HUDEP-2 (cell line): ENCODE data around the gene CCDC78.
A peak's percentile ranks its signal among the peaks of the same experiment; 100 is the strongest.

ENCODE experiments used
- DNase-seq, 76 experiments: peaks; one replicate each; lab custom pipeline; 2025; ENCODE audit not compliant: unreplicated experiment in 76 of 76; lab: John Stamatoyannopoulos, UW

The CCDC78 gene

DNA sequence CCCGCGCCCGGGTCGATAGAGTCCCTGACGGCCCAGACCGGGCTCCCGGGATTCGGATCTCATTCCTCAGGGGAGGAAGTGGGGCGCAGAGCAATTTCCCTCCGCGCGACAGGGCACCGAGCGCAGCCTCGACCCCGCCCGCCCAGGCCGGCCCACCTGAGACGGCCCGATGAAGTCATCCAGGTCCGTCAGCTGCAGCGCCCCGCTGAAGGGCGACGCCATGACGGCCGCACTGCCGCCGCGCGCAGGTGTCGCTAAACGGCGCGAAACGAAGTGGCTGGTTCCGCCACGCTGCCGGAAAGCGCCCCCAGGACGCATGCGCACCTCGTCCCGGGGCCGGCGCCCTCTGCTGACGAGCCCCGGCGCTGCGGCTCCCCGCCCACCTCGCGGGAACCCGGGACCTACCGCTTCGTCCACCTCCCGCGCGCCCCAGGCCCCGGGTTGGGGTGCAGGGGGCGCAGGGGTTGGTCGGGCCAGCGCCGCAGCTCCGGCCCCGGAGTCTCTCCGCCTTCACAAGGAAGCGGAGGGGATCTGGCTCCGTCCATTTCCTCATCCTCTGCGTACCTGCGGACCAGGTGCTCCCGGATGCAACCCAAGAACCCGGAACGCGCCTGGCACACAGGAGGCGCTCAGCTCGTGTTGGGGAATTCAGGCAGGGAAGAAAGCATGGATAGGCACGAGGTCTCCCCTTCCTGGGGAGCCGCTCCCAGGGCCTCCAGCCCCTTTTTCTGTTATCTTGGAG lies 14.7 kb upstream of the CCDC78 start, which contains the start of gene CIAO3:
Gene CIAO3 (minus strand): TSS at position 234 of the 742 bp plus-strand sequence. CDS start 12 bp downstream, at position 222.
- peak in 73 of 76 experiments; percentile 20 to 91 (median 79) for DNase-seq

GRCh38 chr16:740459-740763 lies 14.2 kb upstream of the CCDC78 start:
- DNase-seq: peak in 1 of 76 experiments; percentile 39

- DNase-seq: no peak
Measured at GRCh38 chr16:739560-740458, 13.6 kb upstream of the CCDC78 start.

DNA sequence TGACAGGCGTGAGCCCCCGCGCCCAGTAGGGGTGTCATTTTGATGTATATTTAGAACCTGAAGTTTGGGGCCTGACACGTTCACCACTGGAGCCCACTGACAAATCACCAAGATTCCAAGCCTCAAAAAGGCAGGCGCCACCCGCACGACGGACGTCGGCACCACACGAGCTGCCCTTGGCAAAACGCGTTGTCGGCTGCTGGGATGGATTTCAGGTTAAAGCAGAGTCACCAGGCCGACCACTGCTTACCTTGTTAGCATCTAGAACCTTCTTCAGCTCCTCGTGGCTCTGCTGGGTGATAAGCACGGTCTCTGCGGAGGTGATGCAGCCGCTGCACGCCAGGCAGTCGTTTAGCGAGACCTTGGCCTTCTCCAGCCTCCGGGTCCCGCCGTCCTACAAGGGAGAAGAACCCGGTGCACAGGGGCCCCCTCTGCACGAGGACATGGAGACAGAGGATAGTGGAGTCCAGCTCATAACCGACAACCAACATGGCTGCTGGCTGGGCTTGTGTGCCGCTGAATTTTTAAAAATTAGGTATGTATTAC lies 10.8 kb upstream of the CCDC78 start:
- DNase-seq: no peak

DNA sequence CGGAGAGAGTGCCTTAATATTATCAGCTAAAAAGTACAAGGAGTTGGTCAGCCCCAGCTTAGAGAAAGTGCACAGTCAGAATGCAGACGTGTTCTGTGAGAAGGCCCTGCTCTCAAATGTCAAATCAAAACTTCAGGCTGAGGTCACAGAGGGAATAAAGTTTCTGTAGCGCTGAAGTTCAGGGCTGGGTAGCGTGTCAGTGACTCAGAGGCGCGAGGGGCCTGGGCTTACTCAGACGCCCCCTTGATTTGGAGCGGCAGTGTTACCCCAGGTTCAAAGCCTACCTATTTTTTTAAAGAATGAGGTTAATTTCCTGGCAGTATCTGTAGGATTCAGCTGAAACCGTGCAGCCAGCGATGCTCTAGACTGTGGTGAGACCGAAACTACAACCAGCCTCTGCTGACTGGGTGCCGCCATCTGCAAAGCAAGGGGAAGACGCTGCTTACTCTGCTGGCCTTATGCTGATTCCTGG lies 9.8 kb upstream of the CCDC78 start:
- no peak for DNase-seq

DNA sequence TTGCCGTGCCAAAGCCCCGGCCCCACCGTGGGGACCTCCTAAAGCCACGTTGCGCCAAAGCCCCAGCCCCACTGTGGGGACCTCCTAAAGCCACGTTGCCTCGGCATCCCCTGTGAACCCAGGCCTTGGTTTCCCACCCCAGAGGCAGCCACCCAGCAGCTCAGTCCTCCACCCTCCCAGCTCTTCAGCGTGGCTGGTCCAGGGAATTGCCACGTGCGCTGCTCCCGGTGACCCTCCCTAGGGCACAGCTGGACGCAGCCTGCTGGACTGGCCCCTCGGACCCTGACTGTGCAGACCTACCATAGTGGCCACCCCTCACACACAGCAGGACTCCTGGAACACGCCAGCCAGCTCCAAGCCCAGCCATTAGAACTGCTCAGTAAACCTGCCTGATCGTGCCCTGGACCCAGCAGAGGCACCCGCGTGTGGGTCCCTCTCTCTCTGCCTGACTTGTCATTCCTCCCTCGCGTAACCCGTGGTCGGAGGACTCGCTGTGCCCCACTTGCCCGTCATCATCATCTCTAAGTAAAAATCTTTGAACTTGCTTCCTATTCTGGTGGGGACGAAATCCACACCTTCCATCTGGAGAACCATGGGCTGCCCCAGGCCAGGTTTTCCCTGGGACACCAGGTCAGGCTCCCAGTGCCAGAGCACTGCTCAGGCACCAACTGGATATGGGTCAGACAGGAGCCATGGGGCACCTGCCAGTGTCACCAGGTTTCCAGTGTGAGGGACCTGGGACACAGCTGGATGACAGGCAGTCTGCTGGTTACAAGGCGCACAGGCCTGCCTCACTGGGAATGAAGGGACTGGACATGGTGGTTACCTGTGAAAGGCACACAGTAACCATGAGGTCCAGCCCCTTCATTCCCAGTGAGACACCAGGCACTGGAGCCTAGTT lies 9.0 kb upstream of the CCDC78 start:
- DNase-seq: no peak

DNA sequence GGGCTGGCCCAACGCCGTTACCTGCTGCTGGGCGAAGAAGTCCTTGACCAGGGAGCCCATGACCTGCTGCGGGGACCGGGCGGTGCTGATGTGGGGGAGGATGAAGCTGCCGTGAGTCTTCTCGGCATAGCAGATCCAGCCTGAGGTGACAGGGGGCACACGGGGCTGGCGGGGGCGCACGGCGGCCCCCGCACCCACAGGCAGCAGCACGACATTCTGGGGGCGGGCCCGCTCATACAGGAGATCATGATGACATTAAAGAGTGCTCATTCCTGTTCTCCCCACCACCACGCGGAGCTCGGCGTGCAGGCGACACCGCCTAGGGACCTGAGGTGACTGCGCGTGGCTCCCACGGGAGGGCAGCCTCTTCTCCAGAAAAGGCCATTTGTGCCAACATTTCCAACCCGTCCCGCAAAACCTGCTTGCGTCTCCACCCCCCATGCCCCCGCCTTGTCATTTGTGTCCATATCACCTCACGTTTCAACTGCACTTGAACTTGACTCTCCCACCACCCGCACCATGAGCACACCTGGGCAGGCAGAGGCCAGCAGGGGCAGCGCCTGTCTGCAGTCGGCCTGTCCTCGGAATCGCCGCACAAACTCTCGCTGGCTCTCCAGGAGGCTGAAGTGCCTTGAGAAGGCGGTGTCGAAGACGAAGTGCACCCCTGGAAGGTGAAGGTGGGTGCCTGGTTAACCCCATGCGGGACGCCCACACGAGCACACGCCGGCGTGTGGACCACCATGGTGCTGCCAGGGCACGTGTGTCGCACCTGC lies 8.2 kb upstream of the CCDC78 start:
- DNase-seq: no peak

DNA sequence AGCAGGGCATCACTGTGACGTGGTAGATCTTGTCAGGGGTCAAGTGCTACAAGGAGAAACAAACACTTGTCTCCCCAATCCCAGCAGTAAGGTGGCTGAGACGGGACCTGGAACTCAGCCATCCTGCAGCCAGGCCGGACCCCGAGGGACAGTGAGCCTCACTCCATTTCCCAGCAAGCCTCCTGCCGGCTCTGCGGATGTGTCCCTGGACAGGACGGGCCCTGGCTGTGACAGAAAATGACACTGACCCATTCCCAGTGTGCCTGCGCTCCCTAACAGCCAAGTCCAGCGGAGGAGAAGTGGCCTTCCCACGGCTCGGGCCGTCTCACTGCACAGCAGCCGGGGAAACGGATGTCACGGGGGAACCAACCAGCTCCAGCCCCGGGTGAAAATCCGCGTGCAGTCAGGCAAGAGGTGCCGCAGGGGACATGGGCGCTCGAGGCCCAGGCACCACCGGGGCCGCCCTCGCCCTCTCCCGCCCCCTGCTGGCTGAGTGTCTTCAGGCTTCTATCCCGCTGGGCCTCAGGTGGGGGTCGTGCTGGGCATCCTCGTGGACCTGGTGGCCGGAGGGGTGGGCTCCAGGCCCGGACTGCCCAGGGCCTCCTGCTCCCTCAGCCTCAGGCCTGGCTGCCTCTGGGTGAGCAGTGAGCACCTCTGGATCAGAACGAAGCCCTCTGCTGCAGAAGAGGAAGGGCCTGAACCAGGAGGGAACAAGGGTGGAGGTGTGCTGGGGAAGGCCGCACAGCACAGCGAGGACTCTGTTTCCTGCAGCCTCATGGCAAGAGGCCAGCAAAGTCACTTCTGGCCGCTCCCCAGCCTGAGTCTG lies 7.4 kb upstream of the CCDC78 start:
- DNase-seq: peak in 2 of 76 experiments; percentile 5 to 18

DNA sequence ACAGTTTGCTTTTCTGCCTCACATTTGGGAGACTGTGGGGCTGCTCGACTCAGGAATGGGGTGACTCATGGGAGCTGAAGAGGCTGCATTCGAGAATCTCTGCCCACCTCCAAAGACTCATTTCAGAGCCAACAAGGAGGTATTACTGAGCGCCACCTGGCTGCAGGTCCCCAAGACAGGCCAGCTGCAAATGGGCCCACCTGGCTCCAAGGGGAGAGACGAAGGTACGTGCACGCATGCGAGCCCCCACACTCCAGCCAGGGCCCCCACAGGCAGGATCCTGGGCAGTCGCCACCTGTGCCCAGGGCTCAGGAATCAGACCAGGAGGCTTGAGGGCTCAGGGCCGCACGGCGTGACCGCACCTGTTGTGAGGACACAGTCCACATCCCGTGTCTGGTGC lies 6.7 kb upstream of the CCDC78 start:
- no peak for DNase-seq

- no peak for DNase-seq
Measured at GRCh38 chr16:732332-732731, 6.1 kb upstream of the CCDC78 start.

DNA sequence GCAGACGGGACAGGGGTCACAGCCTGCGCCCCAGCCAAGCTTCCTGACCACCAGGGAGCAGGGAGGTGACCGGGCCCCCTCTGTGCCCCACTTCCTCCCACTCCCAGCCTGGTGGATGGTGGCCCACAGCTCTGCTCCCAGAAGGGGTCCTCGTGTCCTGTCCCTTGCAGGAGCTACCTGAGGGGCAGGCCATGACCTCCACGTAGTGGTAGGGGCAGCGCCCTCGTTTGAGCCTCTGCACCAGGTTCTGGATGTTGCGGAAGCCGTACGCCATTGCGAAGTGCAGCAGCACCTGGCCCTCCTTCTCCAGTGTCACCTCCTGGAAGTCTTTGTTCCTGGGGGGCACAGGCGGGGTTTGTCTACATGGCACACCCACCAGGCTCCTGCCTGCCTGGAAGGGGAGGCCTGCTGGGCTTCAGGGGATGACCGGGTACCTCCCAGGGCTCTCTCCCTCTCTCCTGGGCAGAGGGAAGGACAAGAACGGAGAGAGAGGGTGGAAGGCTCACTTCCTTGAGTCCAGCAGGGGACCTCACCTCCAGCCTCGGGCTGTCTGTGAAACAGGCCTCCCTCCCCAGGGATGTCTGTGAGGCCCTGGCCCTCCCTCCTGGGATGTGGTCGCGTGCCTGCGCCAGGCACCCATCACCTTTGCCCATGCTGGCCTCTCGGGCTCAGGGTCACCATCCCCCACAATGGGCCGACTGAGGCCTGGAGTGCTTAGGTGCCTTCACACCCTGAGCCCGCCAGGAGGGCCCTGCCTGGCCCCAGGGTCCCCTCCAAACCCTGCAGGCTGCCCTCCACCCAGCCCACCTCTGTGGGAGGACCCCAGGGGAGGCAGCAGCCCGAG lies 4.6 kb upstream of the CCDC78 start:
- no peak for DNase-seq

GRCh38 chr16:729768-730665 lies 3.8 kb upstream of the CCDC78 start:
- DNase-seq: no peak

DNA sequence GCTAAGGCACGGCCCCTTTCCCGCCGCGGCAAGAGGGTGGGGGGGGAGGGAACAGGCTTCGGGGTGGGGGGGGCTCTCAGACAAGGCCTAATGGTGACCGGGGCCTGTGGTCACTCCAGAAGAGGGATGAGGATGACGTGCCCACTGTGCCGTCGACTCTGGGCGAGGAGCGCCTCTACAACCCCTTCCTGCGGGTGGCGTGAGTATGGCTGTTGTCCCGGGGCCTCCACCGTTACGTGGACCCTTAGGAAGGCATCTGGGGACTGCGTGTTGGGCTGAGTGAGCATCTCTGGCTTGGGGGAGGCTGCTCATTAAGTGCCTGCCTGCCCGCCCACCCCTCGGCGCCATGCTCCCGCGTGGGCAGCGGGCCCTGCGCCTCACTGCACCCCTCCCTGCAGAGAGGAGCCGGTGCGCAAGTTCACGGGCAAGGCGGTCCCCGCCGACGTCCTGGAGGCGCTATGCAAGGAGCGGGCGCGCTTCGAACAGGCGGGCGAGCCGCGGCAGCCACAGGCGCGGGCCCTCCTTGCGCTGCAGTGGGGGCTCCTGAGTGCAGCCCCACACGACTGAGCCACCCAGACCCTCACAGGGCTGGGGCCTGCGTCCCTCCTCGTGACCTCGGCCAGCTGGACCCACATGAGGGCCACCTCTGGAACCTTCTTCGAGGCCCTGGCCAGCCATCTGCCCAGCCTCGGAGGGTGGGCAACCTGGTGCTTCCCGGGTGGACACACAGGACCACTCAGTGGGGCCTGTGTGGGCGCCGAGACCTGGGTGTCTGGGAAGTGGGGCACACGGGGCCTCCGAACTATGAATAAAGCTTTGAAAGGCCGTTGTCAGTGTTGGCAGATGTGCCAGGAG lies 2.9 kb upstream of the CCDC78 start:
- DNase-seq: no peak

GRCh38 chr16:728131-728889 lies 2.1 kb upstream of the CCDC78 start:
- peak in 71 of 76 experiments; percentile 14 to 91 (median 77) for DNase-seq

DNA sequence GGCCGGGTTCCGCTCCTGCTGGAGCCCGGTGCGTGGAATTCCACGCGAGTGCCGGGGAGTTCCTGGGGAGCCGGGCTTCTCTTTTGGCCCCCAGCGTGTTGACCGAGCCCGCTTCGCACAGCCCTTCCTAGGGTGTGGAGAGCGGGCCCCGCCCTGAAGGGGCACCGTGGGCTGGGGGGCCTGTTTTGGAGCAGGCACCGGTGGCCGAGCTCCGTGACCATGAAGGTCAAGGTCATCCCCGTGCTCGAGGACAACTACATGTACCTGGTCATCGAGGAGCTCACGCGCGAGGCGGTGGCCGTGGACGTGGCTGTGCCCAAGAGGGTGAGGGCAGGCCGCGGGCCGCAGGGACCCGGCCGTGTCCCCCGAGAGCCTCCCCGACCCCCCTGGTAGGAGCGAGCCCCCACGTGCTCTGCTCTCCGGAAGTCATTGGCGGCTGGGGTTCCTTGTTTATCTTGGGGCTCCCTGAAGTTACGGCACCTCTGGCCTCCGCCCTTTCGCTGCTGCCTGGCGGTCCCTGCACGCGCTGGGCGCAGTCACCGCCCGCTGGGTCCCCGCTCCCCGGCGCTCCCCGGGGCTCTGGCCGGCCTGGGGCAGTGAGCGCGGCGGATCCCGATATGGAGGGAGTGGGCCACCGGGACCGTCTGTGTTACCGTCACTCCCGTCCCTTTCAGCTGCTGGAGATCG lies 1.2 kb upstream of the CCDC78 start:
- peak in 26 of 76 experiments; percentile 7 to 63 (median 32) for DNase-seq
